Heart left ventricle (tissue), 16 donors: ENCODE measurements around the gene ACAD11. TPM values are rescaled to one million over a fixed set of nuclear protein-coding genes. Genes with fewer than 3 reads are reported as not detected.
A peak's percentile ranks its signal among the peaks of the same experiment; 100 is the strongest.

Experiments
- ATAC-seq, 4 donors: fragments of 200-7000 bp; cut with Tn5 transposase; one replicate each; pipeline ENCODE4 v1.9.1; 2020 to 2022; ENCODE audit warnings: moderate library complexity in 4 of 4, mild to moderate bottlenecking in 3 of 4, moderate number of reproducible peaks in 1 of 4
- DNase-seq, 5 donors: peaks; one replicate each; pipeline ENCODE4 v3.0.0-alpha.2; 2020
- H3K27ac ChIP-seq, 12 donors: fragments of 200-600 bp; sonication (generic) in 4 of 12; one replicate each; pipeline versions ENCODE4 v1.5.0 to v1.8.0; 2016 to 2022; ENCODE audit warnings: mild to moderate bottlenecking in 2 of 12
- H3K27me3 ChIP-seq, 9 donors: fragments of 200-600 bp; sonication (generic) in 2 of 9; one replicate each; pipeline versions ENCODE4 v1.5.1 to v1.8.0; 2016 to 2022; ENCODE audit warnings: mild to moderate bottlenecking in 3 of 9
- H3K36me3 ChIP-seq, 9 donors: fragments of 200-600 bp; sonication (generic) in 2 of 9; one replicate each; pipeline versions ENCODE4 v1.5.0 to v1.8.0; 2018 to 2022; ENCODE audit warnings: mild to moderate bottlenecking in 2 of 9
- H3K4me1 ChIP-seq, 12 donors: fragments of 200-600 bp; sonication (generic) in 4 of 12; one replicate each; pipeline versions ENCODE4 v1.5.0 to v1.8.0; 2016 to 2022; ENCODE audit warnings: mild to moderate bottlenecking in 3 of 12
- H3K4me3 ChIP-seq, 12 donors: fragments of 200-600 bp; sonication (generic) in 4 of 12; one replicate each; pipeline versions ENCODE4 v1.5.0 to v1.8.0; 2017 to 2022; ENCODE audit warnings: mild to moderate bottlenecking in 9 of 12, moderate library complexity in 4 of 12
- H3K9me3 ChIP-seq, 12 donors: fragments of 200-600 bp; sonication (generic) in 4 of 12; one replicate each; pipeline versions ENCODE4 v1.5.0 to v1.8.0; 2016 to 2022; ENCODE audit warnings: mild to moderate bottlenecking in 1 of 12
- POLR2A ChIP-seq, 2 donors: fragments of 450-650 bp; IDR thresholded peaks; one replicate each; pipeline ENCODE4 v1.6.1; 2017; ENCODE audit warnings: antibody characterized with exemption in 2 of 2, mild to moderate bottlenecking in 2 of 2, moderate library complexity in 2 of 2
- WGBS, 4 donors: extraction: QIAGEN DNeasy Blood & Tissue Kit in 2 of 4; methylation state at CpG; one replicate each; pipeline versions ENCODE4 v1.1.5 to v1.1.7; 2013 to 2018; 5-methylcytosine and 5-hydroxymethylcytosine counted together
- intact Hi-C, 10 donors: fragments of 100-400 bp; cut with DNase I; formaldehyde crosslinking; loops; one replicate each; pipeline versions ENCODE4 v1.11.1 to v1.14.2; 2022
- polyA plus RNA-seq, 2 donors: library from polyadenylated mRNA; stranded (reverse); fragments of 200-250 nt; gene quantifications; one replicate each; pipeline ENCODE4 v1.2.3, GENCODE V29; 2013
- total RNA-seq, 9 donors: library from RNA; depleted of rRNA in 2 of 9; stranded (reverse); fragments of >200 nt in 2 of 9; fragmentation: NEBNext Ultra II Directional in 3 of 9; extraction: Animal tissue kit (Norgen Biotek cat#: 25700) in 3 of 9; gene quantifications; one replicate each; pipeline versions ENCODE4 v1.1.0 to v1.2.4, GENCODE V29; 2016 to 2023
- TF ChIP-seq, protein P1 (sequence below), 12 donors: fragments of 200-600 bp; sonication (generic) in 4 of 12; IDR thresholded peaks; one replicate each; pipeline versions ENCODE4 v1.5.0 to v1.8.0; 2018 to 2022; ENCODE audit warnings: antibody characterized with exemption in 12 of 12, mild to moderate bottlenecking in 5 of 12
- donor health status: ischemic (EF 13 %, LVEDD 7.1; RV severe dilation, severe dysfunction).
- donor health status: healthy with polysubstance abuse.
- donor health status: DM: no; HTN: yes; CAD: no.
- donor health status: DM: no; HTN: no; CAD: no.
- donor health status: ischemic (EF 25% LVEDD 6.9; RV normal size, moderate dysfunction).
- donor health status: ischemic (EF 25% LVEDD 5.7; RV mildly dilated, moderate dysfunction).
- donor health status: healthy.
- donor health status: DM: yes; HTN: yes; CAD: no.
- donor health status: ischemic (EF 35%, LVEDD 5.7; RV mildly dilated, moderate dysfunction).
- donor health status: nonischemic (EF 11% LVEDD 7.7; RV severe dilation, severe dysfunction).
- donor health status: DM: yes; HTN: yes; CAD: no.
- donor health status: PGD.
- donor health status: ischemic (EF 29% LVEDD 5.4; RV normal size, mild dysfunction).
- donor health status: nonischemic (EF 23%, LVEDD 6.1; RV moderate dilation, normal function).

The ACAD11 gene
- total and polyA plus RNA-seq, 11 donors, result 8.9 to 38.8 (median 23.1) TPM

DNA sequence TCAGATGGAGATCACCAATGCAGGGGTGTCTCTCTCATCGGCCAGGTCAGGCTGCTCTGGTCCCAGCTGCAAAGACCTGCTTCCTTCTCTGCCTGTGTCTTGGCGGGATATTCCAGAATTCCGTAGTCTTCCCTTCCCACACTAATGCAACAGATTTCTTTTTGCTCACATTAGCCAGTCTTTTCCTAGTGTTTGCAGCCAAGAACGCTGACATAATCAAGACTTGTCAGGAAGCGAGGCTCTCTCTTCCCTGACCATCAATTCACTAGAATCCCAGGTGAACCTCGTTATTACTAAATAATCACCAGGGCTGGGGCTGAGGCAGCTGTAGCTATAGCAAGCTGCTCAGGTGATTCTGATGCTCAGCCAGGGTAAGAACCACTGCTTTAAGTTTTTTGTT is 105.8 kb downstream of the ACAD11 start:
- intact Hi-C loops, result no loop called here
- Histone ChIP-seq H3K4me3 (no peak overlapping the region), H3K27ac (peak overlapping the region in 5 of 12 donors; percentile 24 to 66 (median 39)), H3K4me1 (peaks cover 0 to 66% (median 28%) of the 10 kb centered on the region in 12 donors), H3K9me3 (no peaks in the 10 kb centered on the region), H3K36me3 (peaks cover 0 to 17% (median 9%) of the 10 kb centered on the region in 9 donors), H3K27me3 (no peaks in the 10 kb centered on the region)
- 46 to 61% (median 50%) methylated on average over 6 of the region's 6 CpGs for WGBS, 4 donors
- ATAC-seq, result peak in 3 of 4 donors; percentile 23 to 49 (median 42)
- TF ChIP-seq, protein P1, sequence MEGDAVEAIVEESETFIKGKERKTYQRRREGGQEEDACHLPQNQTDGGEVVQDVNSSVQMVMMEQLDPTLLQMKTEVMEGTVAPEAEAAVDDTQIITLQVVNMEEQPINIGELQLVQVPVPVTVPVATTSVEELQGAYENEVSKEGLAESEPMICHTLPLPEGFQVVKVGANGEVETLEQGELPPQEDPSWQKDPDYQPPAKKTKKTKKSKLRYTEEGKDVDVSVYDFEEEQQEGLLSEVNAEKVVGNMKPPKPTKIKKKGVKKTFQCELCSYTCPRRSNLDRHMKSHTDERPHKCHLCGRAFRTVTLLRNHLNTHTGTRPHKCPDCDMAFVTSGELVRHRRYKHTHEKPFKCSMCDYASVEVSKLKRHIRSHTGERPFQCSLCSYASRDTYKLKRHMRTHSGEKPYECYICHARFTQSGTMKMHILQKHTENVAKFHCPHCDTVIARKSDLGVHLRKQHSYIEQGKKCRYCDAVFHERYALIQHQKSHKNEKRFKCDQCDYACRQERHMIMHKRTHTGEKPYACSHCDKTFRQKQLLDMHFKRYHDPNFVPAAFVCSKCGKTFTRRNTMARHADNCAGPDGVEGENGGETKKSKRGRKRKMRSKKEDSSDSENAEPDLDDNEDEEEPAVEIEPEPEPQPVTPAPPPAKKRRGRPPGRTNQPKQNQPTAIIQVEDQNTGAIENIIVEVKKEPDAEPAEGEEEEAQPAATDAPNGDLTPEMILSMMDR (IDR thresholded peaks at IDR 0.05), result no peak
- no peak for TF ChIP-seq POLR2A (IDR thresholded peaks at IDR 0.05)
- DNase-seq, result peak in 2 of 5 donors; percentile 29 to 41

DNA sequence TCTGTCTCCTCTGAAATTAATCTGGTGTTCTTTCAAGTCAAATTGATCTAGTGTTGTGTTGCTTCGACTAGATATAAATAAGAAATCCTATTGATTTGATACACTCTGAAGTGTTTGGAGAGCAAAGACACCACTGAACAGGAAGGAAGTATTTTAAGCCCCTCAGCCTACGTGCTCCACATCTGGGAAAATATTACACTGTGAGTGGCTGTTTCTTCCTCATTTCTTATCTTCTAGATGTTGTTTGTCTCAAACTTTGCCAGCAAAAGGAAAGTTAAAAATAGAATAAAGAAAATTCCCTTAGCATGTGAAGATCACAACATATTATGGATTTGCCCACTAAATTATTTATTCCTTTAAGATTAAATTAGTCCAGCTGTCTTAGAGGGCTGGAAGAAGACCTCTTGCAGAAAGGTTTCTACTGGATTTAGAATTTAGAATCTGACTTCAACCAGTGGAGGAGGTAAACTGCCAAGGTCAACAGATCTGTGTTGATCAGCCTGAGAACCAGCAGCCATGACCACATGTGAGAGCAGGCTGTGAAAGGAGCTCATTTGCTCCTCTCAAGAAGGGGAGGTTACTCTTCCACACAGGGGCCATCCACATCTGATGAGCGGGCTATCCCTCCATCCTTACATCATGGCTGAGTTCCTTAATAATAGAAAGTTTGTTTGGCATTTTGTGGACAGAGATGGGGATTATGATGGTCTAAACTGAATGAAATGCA is 108.9 kb downstream of the ACAD11 start:
- intact Hi-C loops, result no loop called here
- H3K4me1 ChIP-seq, result peaks cover 0 to 51% (median 24%) of the 10 kb centered on the region in 12 donors
- ATAC-seq, result peak in 3 of 4 donors; percentile 44 to 52 (median 47)
- WGBS, 4 donors, result 43 to 60% (median 53%) methylated on average over 3 of the region's 3 CpGs
- no peak for TF ChIP-seq POLR2A (IDR thresholded peaks at IDR 0.05)
- TF ChIP-seq, protein P1 (IDR thresholded peaks at IDR 0.05), result no peak
- no peak for DNase-seq
- no peaks in the 10 kb centered on the region for H3K36me3 ChIP-seq
- H3K27ac ChIP-seq, result peak overlapping the region in 9 of 12 donors; percentile 0 to 72 (median 62)
- no peaks in the 10 kb centered on the region for H3K9me3 ChIP-seq
- H3K27me3 ChIP-seq, result no peaks in the 10 kb centered on the region
- H3K4me3 ChIP-seq, result no peak overlapping the region

DNA sequence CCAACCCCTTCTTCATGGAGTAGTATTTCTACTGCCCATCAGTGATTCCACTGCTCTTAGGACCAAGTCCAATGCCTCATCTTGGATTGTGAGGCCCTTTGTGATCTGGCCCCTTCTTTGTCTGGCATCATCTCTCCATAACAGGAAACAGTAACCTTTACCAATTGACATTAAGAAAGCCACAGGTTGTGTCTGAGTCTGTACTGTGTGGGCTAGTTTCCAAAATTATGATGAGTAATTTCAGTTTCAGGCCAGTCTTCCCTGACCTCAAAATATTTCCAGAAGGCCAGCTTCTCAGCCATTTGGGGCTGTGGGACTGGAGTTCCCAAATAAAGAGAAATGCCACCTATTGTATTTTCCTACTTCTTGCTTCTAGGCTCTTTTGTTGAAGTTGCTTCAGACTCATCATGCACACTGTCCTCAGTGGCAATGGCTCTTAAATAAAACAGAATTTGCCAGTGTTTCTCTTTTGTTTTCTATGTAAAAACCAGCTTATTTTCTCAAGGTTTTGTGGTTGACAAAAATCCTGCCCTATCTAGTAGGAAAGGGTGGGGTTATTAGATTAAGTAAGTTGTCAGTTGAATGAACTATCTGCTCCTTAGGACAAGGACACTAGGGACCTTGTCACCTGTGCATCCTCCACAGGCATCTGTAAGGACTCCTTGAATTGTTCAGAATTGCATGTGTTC is 109.6 kb downstream of the ACAD11 start:
- peaks cover 0 to 47% (median 22%) of the 10 kb centered on the region in 12 donors for H3K4me1 ChIP-seq
- no peaks in the 10 kb centered on the region for H3K9me3 ChIP-seq
- H3K27me3 ChIP-seq, result no peaks in the 10 kb centered on the region
- H3K36me3 ChIP-seq, result no peaks in the 10 kb centered on the region
- no peak overlapping the region for H3K4me3 ChIP-seq
- peak in 3 of 4 donors; percentile 25 to 55 (median 40) for ATAC-seq
- peak overlapping the region in 9 of 12 donors; percentile 0 to 72 (median 62) for H3K27ac ChIP-seq
- TF ChIP-seq, protein P1 (IDR thresholded peaks at IDR 0.05), result no peak
- no peak for TF ChIP-seq POLR2A (IDR thresholded peaks at IDR 0.05)
- intact Hi-C loops, result no loop called here
- no peak for DNase-seq

DNA sequence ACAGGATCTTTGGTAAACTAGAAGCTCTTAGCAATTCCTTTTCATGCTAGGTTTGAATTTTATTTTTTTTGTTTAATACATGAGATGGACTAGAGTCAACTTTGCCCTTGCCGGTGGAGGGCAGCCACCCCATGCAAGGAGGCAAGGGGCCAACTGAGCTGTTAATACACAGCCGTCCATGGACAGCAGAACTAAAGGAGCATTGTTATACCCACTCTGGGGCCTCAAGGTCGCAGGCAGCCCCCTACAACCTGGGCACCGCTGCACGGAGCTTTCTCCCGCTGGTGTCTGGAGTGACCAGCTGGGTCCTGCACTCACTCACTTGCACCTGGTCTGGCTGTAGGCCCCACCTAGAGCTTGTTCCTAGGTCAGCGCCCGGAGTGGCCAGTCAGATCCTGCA is 110.4 kb downstream of the ACAD11 start:
- 89 to 93% (median 92%) methylated on average over 8 of the region's 8 CpGs for WGBS, 4 donors

More for the DNA sequence above, 110.4 kb downstream of the ACAD11 start:
- Histone ChIP-seq H3K27me3 (no peaks in the 10 kb centered on the region), H3K36me3 (no peaks in the 10 kb centered on the region), H3K4me3 (no peak overlapping the region), H3K27ac (peak overlapping the region in 3 of 12 donors; percentile 67 to 72 (median 68)), H3K4me1 (peaks cover 0 to 42% (median 20%) of the 10 kb centered on the region in 12 donors), H3K9me3 (no peaks in the 10 kb centered on the region)
- no peak for DNase-seq
- no peak for TF ChIP-seq POLR2A (IDR thresholded peaks at IDR 0.05)
- TF ChIP-seq, protein P1 (IDR thresholded peaks at IDR 0.05), result no peak
- intact Hi-C loops, result no loop called here
- no peak for ATAC-seq
